IPS-11a (cell line): ENCODE data around the gene KRT24.
"Not testable (repeated sequence)": the region's sequence is repeated elsewhere in the genome, so short reads cannot be mapped to it uniquely, and the experiment has no call there.

Experiments
- H3K4me3 ChIP-seq: one replicate; pipeline ENCODE4 v1.5.1; 2013; ENCODE audit warnings: low read depth, low read length, control low read depth

Gene KRT24

DNA sequence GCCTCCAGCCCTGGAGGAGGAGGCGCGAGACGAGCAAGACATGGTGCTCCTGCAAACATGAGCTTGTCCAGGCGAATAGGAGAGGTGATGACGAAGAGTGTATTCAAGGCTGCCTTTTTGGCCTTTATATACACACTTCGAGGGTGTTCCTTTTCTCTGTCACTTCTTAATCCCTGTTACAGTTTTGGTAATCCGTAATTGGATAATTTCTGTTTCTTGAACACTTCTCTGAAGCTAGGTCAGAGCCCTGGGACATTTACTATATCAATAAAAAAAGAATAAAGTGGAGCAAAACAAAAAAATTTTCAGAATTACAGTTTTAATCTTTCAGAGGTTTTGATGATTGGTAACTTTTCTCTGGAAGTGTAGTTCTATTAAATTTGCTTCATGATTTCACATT, at the start of gene KRT24:
Gene KRT24, minus strand, starts transcription at position 101 of the 400 bp plus-strand sequence. Its CDS starts 59 bp downstream, at position 42.
- H3K4me3 ChIP-seq = no peak within 1 kb of the TSS

DNA sequence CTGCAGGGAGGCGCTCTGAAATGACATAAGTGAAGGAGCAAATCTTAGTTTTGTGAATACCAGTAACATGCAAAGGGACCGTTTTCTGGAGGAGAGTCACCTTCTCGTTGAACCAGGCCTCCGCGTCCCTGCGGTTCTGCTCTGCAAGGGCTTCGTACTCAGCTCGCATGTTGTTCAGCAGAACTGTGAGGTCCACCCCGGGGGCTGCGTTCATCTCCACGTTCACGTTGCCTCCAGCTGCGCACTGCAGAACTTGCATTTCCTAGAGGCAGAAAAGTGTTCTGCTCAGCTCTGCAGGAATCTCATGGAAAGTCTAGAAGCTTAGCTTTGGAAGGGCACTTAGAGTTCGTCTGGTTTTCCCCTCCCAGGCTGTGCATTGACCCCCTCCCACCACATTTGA, 47.5 kb upstream of the KRT24 start:
- H3K4me3 ChIP-seq = no peak overlapping the region

DNA sequence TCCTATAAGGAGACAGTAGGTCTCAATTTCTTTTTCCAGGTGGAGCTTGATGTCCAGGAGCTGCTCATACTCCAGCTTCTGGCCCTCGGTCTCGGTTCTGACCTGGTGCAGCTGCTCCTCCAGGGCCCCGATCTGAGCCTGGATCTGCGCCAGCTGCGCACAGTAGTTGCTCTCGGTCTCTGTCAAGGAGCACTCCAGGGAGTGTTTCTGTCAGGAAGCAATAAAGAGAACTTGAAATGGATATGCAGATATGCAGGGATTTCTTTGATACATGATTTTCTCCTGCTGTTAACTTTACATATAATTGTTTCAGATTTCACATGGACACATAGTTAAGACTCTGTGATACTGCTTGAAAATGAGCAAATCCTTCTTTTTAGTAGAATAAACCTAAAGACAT, 46.8 kb upstream of the KRT24 start:
- H3K4me3 ChIP-seq = no peak overlapping the region

DNA sequence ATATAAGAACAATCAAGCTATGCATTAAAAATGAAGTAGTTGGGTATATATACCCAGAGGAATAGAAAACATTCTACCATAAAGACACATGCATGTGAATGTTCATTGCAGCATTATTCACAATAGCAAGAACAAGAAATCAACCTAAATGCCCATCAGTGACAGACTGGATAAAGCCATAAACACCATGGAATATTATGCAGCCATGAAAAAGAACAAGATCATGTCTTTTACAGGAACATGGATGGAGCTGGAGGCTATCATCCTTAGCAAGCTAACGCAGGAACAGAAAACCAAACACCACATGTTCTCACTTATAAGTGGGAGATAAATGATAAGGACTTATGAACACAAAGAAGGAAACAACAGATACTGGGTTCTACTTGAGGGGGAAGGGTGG, 45.1 kb upstream of the KRT24 start:
- not testable (repeated sequence) for H3K4me3 ChIP-seq

DNA sequence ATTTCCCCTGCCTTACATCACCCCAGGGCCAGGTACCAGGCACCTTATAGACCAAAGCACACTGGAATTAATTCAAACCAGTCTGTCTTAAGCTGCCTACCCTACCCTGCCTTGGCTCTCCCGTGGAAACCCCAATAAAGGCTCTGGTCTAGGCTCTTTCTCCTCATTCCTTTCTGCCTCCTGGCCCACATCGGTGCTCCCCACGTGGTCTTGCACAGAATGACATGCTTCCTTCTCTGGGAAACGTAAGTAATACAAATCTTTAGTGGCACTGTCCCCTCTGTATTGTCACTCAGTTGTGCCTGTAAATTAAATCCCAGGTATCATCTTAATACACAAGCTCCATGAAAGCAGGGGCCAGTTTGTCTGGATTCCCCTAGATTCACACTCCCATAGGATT, 35.0 kb upstream of the KRT24 start:
- no peak overlapping the region for H3K4me3 ChIP-seq

DNA sequence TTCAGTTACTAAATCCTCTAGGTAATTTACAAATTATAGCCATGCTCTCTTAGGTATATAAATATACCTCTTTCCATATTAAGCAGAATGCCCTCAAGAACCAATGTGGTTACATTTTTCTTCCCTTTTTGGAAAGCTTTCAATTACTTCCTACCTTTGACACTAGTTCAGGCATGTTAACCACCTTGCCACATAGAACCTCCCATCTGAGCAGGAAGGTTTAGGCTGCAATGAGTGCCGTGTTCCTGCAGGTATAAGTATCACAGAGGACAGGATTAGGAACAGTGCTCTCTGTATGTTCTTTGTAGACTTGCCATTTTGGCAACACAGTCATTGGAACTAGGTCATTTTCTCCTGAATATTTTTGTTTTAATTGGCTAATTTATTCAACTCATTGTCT, 31.5 kb upstream of the KRT24 start:
- no peak overlapping the region for H3K4me3 ChIP-seq

DNA sequence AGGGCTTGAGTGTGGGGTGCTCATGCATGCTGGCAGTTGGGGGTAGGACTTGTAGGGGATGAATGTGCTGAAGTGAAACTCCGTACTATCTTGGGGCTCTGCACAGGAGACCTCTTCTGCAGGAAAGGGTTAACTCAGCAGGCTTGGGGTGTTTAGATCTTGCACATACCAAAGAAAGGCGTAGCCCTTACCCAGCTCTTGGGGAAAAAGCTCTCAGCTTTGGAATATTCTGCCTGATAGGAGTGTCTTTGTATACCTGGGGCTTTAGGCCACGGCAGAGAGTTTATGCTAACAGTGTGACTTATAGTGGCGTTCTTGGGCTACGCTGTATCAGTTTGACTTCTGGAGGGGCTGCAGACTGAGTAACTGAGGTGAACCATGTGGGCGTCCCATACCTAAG, 30.5 kb upstream of the KRT24 start:
- no peak overlapping the region for H3K4me3 ChIP-seq

DNA sequence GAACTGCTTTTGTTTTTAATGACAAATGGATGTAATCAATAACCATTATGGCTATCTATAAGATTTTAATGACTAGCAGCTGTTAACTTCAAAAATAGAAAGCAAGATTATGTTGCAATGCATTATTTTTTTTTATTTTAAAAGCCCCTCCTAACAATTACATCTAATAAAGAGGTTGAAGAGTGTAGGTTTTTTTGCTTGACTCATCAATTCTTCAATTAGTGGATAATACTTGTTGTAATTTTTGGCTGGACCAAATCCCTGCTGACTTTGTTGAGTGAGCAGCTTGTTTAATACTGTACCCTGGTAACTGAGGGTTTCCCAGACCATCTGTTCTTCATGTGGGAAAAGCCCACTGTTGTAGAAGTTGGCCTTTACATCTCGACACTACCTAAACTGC, 27.4 kb upstream of the KRT24 start:
- no peak overlapping the region for H3K4me3 ChIP-seq

DNA sequence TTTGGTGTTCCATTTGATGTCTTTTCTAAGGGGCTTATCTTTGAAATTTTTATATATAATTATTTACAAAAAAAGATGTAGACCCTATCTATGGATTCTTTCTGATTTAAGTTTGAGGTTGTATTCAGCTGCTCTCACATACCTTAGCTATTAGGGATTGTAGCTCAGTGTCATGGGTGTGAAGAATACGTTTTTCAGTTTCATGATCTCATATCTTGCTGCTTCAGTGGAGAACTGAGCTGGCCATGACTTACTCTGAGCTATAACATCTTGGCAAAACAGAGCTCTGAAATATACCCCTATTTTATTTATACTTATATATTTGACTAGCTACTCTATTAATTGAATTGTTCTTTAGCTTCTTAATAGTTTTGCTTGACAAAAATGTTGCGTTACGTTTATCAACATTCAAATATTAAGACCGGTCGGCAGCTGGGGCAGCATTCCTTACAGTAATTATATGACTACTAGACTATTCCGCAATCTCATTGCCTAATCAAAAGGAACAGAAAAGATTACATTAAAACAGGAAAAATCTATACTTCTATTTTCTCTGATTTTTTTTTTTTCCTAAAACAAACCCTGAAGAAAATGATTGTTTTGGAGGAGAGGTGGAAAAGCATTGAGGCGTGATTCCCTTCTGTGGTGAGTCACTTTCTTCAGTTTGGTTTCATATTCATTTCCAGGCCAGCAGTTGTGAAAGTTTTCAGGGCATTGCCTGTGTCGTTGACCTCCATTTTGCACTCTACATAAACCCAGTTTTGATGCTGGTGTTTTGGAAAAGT, 24.1 kb upstream of the KRT24 start:
- no peak overlapping the region for H3K4me3 ChIP-seq

DNA sequence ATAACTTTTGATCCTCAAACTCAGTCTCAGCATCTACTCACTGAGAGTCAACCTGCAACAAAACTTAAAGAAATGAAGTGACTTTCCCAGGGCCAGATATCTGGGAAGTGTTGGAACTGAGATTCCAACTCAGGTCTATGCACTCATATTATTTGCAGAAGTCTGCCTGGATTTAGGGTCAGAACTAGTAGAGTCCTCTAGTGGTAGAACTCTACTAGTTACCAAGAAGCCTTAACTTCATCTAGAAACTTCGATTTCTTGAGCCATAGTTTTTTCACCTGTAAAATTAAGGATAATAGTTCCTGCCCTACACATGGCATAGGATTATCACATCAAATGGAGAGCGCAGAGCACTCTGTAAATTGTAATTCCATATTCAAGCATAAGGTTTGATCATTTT, 23.4 kb upstream of the KRT24 start:
- H3K4me3 ChIP-seq = no peak overlapping the region

DNA sequence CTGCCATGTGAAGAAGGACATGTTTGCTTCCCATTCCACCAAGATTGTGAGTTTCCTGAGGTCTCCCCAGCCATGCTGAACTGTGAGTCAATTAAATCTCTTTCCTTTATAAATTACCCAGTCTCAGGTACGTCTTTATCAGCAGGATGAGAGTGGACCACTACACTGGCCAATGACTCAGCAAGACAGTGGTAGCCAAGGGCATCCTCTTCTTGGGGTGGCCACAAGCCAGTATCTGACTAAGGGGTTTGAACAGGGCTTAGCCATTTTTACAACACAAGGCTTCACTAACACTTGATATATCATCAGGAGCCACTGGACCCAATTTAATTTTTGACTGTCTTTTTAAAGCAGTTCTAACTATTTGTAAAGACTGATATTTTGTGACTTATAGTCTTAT, 21.1 kb upstream of the KRT24 start:
- H3K4me3 ChIP-seq = no peak overlapping the region

DNA sequence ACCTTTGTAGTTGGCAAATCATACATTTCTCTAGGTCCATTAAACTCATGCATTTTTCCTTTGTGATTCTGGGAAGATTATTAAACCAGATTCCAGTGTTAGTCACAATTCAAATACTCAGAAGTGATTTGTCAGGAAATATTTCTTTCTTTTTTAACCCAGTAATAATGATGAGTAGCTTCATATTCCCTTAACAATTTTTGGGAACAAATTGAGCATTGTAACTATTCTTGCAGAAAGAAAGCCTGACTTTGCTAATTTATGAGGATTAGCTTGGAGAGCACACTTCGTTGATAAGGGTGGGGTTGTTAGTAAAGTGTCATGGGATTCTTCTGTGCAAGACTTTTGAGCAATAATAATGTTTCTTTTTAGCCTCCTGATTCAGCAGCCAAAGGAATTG, 18.7 kb upstream of the KRT24 start:
- no peak overlapping the region for H3K4me3 ChIP-seq

DNA sequence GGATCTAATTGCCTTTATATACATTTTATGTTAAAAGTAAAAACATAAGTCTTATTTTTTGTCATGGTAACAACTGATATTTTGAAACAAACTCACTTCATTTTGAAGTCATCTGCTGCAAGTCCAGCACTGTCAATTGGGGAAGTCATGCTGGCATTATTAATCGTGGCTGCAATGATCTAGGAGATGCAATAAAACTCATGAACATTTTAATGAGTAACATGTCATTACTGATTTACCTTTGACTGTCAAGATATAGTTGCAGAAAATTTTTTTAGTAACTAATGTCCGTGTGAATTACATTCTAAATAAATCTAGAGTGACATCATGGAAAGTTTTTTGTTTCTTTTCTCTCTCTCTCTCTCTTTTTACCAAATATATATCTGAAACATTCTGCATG, 17.3 kb upstream of the KRT24 start:
- no peak overlapping the region for H3K4me3 ChIP-seq

DNA sequence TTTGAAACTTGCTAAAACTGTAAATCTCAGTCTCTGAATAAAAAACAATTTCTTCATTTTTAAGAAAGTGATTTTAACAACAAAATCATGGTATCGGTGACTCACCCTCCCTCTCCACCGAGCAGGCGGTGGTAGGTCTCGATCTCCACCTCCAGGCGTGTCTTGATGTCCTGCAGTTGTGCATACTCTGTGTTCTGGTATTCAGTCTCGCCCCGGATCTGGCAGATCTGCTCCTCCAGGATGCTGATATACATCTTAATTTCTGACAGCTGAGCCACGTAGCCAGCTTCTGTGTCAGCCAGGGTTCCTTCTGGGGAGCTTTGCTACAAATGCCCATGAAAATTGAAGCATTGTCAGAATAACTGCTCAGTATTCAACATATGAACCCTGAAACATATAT, 15.4 kb upstream of the KRT24 start:
- H3K4me3 ChIP-seq = no peak overlapping the region

DNA sequence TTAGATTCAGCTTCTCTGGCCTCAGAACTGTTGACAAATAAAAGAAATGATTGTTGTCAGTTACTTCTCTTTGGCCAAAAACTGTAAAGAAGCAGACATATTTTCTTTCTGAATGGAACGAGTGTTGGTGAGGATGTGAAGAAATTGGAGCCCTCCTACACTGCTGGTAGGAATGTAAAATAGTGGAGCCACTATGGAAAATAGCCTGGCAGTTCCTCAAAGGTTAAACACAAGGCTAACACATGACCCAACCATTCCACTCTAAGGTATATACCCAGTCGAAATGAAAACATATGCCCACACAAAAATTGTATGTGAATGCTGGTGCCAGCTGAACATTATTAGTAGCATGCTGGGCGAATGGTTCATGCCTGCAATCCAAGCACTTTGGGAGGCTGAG, 14.2 kb upstream of the KRT24 start:
- no peak overlapping the region for H3K4me3 ChIP-seq

DNA sequence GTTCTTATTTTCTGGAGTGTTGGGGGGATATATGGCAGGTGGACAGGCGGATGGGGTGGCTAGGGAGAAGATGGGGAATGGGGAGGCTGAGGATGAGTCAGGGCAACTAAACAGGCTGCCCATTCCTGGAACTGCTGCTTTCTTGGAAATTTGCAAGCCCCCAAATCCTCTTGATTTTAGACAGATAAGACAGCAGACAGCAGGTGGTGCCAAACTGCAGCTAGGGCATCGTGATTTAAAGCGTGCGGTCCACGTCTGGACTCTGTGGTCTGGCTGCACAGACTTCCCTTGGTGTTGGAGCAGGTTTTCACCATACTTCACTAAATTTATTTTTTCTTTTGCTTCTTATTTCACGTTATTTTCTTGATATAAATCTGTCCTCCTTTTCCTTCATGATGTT, 10.9 kb upstream of the KRT24 start:
- H3K4me3 ChIP-seq = no peak overlapping the region

DNA sequence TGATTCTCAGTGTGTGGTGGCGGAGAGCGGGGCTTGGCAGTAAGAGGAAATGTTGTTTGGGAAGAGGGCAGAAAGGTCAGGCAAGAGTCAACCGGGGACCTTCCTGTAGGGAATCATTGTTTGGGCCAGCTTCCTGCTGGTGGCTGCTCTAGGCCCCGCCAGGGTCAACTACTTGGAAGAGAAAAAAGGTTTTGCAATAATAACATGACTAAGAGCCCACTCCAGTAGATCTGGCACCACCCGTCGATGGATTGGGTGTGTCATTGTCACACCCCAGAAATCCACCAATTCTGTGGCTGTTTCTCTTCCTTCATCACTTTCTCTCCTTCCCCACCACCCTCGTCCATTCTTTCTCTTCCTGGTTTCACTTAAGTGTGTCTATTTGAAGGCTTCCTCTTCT, 4.2 kb upstream of the KRT24 start:
- no peak overlapping the region for H3K4me3 ChIP-seq

DNA sequence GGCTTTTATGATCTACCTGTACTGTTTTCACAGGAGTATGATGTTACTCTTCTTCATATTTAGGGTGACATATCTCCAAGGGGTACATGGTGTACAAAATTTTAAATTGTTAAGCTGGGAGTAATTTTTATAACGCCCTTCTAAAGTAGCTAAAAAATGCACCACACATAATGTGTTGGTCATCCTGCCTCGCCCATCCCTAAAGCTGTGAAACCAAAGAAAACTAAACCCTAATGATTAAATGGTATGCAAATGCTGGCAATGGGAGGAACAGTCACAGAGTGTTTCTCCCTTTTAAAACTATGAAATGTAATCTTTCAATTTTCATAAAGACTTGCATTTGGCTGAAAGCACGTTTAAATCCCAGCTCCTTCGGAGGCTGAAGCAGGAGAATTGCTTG, 2.0 kb upstream of the KRT24 start:
- no peak overlapping the region for H3K4me3 ChIP-seq

DNA sequence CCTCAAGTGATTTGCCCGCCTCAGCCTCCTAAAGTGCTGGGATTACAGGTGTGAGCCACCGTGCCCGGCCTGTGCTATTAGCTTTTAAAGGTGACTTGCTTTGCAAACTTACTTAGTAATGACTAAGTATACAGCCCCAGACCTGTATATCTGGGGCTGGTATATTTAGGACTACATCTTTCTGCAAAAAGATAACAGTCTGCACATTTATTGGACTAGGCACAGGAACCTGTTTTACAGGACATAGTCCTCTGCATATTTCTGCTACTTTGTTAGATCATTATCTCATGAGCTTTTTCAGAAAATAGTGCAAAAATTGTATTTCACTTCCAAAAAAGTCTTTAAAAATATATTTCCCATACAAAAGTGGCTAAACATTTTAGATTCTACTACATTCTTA, 1.3 kb downstream of the KRT24 start:
- H3K4me3 ChIP-seq = no peak overlapping the region

DNA sequence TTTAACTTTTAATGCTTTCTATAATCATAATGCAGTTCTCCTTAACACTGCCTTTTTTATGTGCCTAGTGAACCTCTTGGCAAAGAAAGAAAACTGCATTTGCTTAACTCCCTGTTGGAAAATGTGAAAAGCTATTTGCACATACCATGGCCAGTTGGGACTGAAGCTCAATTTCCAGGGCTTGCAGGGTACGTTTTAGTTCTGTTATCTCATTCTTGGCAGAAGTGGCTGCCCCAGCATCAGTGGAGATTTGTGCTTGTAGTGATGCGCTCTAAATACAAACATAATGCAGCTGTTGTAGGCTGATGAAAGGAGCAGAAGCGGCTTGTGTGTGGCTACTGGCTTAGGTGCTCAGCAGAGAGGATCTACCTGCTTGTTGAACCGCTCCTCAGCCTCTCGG, 3.7 kb downstream of the KRT24 start:
- H3K4me3 ChIP-seq = no peak overlapping the region

DNA sequence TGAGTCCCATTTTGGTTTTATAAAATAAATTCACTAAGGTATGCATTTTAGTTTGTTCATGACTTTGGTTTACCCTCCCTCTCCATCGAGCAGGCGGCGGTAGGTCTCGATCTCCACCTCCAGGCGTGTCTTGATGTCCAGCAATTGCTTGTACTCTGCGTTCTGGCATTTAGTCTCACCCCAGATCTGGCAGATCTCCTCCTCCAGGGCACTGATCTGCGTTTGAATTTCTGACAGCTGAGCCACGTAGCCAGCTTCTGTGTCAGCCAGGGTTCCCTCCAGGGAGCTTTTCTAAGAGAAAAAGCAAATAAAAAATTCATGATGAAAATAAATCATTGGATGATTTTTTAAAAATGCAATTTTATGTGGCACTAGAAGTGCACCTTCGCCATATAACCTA, 4.2 kb downstream of the KRT24 start:
- H3K4me3 ChIP-seq = no peak overlapping the region

DNA sequence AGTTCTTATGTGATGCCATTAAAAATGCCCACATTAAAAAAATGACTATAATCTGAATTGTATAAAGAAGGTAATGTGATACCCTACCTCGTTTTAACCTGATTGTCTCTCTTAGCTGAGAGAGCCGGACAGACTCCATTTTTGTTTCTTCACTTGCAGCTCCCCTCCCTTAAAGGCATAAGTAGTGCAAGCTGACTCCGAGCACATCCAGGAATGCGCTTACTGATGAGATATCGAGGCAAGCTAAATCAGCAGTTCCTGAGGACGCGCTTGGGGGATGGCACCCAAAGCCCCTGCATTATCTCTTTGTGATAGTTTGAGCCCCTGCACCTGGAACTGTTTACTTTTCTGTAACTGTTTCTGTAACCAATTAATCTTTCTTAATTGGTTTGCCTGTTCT, 6.3 kb downstream of the KRT24 start:
- no peak overlapping the region for H3K4me3 ChIP-seq

DNA sequence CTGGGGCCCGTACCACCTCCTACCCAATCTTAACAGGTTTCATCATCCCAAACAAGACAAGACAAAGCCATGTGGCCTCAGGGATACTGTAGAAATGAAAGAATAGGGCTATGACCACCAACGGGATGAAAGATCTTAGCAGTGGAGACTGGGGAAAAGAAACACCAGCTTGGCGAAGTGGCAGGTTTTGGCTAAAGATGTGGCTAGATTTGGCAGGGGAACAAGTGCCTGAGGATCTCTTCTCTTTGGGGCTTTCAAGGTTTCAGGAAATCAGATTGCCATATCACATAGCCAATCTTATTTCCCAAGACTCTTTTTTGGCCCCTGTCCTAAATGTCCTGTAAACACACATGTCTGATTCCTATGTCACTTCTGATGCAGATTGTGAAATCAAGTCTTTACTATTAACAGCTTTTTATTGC, 6.9 kb downstream of the KRT24 start:
- no peak overlapping the region for H3K4me3 ChIP-seq
